HepG2 (cell line): ENCODE results near the gene TNFSF12. TPM values are rescaled to one million over a fixed set of nuclear protein-coding genes. Genes with fewer than 3 reads are reported as not detected.

Experiments used
- ATAC-seq: fragments of 200-7000 bp; cut with Tn5 transposase; 3 replicates; pipeline ENCODE4 v1.9.1; 2020; ENCODE audit warnings: mild to moderate bottlenecking, moderate library complexity
- BruUV-seq: library from RNA; stranded (reverse); fragments of 400-500 nt; replicated peaks from 2 replicates; lab custom pipeline; 2021; lab: Mats Ljungman, UMichigan
- CTCF ChIA-PET: fragments of 300-600 bp; formaldehyde crosslinking; extraction: SDS; loops from one replicate; lab custom pipeline; 2021; ENCODE audit warnings: low total read pairs, inconsistent platforms, low intra/inter-chr PET ratio; lab: Yijun Ruan, JAX
- POLR2A ChIA-PET: fragments of 350-600 bp; sonication (Branson Sonifier 250); formaldehyde crosslinking; loops from one replicate; lab custom pipeline; 2020; ENCODE audit warnings: antibody characterized with exemption, inconsistent platforms; lab: Yijun Ruan, JAX
- DNase-seq: peaks from one replicate; pipeline ENCODE4 v3.0.0-alpha.2; 2015; ENCODE audit warnings: low spot score
- FAIRE-seq: peaks from 3 replicates; lab custom pipeline; 2011; peaks lifted over from hg19 to GRCh38; lab: Jason Lieb, UNC
- H2AFZ ChIP-seq: one replicate; pipeline ENCODE4 v1.6.1; 2011; ENCODE audit warnings: low read length, inconsistent platforms
- H3K27ac ChIP-seq: fragments of 300-600 bp; 3 replicates; pipeline ENCODE4 v1.8.0; 2011; ENCODE audit warnings: mixed run types, mild to moderate bottlenecking, mixed read lengths, low read length, inconsistent platforms; ENCODE audit not compliant: insufficient read depth; ENCODE audit errors: extremely low read length
- H3K27me3 ChIP-seq, 2 experiments: fragments of 200-600 bp in 1 of 2; 2 replicates in 1 of 2; 3 replicates in 1 of 2; pipeline versions ENCODE4 v1.6.0 to v1.8.0; 2011; ENCODE audit warnings: low read length in 2 of 2, mild to moderate bottlenecking in 2 of 2, moderate library complexity in 2 of 2, inconsistent platforms in 1 of 2; ENCODE audit not compliant: insufficient read depth in 2 of 2, control insufficient read depth in 1 of 2
- H3K36me3 ChIP-seq, 2 experiments: fragments of 200-600 bp in 1 of 2; replicated peaks in 1 of 2; 2 replicates in 1 of 2; 3 replicates in 1 of 2; pipeline versions ENCODE4 v1.5.1 to v1.8.0; 2011; ENCODE audit warnings: low read length in 2 of 2, inconsistent platforms in 1 of 2; ENCODE audit not compliant: insufficient read depth in 2 of 2, control insufficient read depth in 1 of 2
- H3K4me1 ChIP-seq: 2 replicates; pipeline ENCODE4 v1.5.1; 2012; ENCODE audit warnings: low read length, inconsistent platforms; ENCODE audit not compliant: insufficient read depth
- H3K4me2 ChIP-seq: 2 replicates; pipeline ENCODE4 v1.6.0; 2011; ENCODE audit warnings: low read depth, low read length, inconsistent platforms
- H3K4me3 ChIP-seq, 3 experiments: fragments of 200-600 bp in 1 of 3; sonication (generic), shearing (Covaris generic) in 1 of 3; replicated peaks in 1 of 3; 2 replicates each; pipeline ENCODE4 v1.5.1; 2011 to 2016; ENCODE audit warnings: low read length in 3 of 3, inconsistent platforms in 2 of 3, low read depth in 2 of 3, mild to moderate bottlenecking in 2 of 3, control low read depth in 1 of 3, mixed read lengths in 1 of 3; ENCODE audit not compliant: insufficient read depth in 1 of 3
- H3K79me2 ChIP-seq: one replicate; pipeline ENCODE4 v1.6.1; 2011; ENCODE audit warnings: low read length, inconsistent platforms; ENCODE audit not compliant: insufficient read depth
- H3K9ac ChIP-seq: 2 replicates; pipeline ENCODE4 v1.6.0; 2011; ENCODE audit warnings: mild to moderate bottlenecking, low read depth, low read length, inconsistent platforms; ENCODE audit not compliant: insufficient read depth
- H3K9me3 ChIP-seq: 2 replicates; pipeline ENCODE4 v1.5.1; 2012; ENCODE audit warnings: mild to moderate bottlenecking, low read length
- H4K20me1 ChIP-seq: 2 replicates; pipeline ENCODE4 v1.6.0; 2011; ENCODE audit warnings: inconsistent platforms, mild to moderate bottlenecking, low read length, moderate library complexity; ENCODE audit not compliant: insufficient read depth
- AGO1 ChIP-seq: fragments of 200-400 bp; formaldehyde crosslinking; IDR thresholded peaks from 2 replicates; pipeline ENCODE4 v1.6.1; 2017; ENCODE audit warnings: mild to moderate bottlenecking, low read depth, low read length, moderate library complexity; ENCODE audit not compliant: poor library complexity, severe bottlenecking
- ELF3 ChIP-seq: IDR thresholded peaks from 2 replicates; pipeline ENCODE4 v1.6.1; 2016; ENCODE audit warnings: missing genetic modification reagents, missing compliant biosample characterization
- FOXO4 ChIP-seq: sonication (generic); formaldehyde crosslinking; conservative IDR thresholded peaks from 2 replicates; pipeline ENCODE4 v1.8.1; 2023; ENCODE audit warnings: missing genetic modification reagents
- JUN ChIP-seq: sonication (generic); formaldehyde crosslinking; IDR thresholded peaks from 2 replicates; pipeline ENCODE4 v1.4.0; 2020; ENCODE audit warnings: mild to moderate bottlenecking, missing genetic modification reagents
- TARDBP ChIP-seq: sonication (generic); formaldehyde crosslinking; IDR thresholded peaks from 2 replicates; pipeline ENCODE4 v1.8.0; 2022; ENCODE audit warnings: mild to moderate bottlenecking, missing genetic modification reagents
- TBL1XR1 ChIP-seq: fragments of 150-350 bp; IDR thresholded peaks from 2 replicates; pipeline ENCODE4 v1.6.1; 2014; ENCODE audit warnings: borderline replicate concordance, low read length; ENCODE audit not compliant: partially characterized antibody
- TP53 ChIP-seq: sonication (generic); formaldehyde crosslinking; conservative IDR thresholded peaks from 2 replicates; pipeline ENCODE4 v1.4.0; 2020; ENCODE audit warnings: missing genetic modification reagents
- ZBTB46 ChIP-seq: sonication (generic); formaldehyde crosslinking; IDR thresholded peaks from 2 replicates; pipeline ENCODE4 v1.4.0; 2020; ENCODE audit warnings: mild to moderate bottlenecking, missing genetic modification reagents, borderline replicate concordance
- ZFAT ChIP-seq: sonication (generic); formaldehyde crosslinking; conservative IDR thresholded peaks from 2 replicates; pipeline ENCODE4 v1.8.1; 2023; ENCODE audit warnings: missing genetic modification reagents, inconsistent platforms
- ZGPAT ChIP-seq: IDR thresholded peaks from 2 replicates; pipeline ENCODE4 v1.6.1; 2016; ENCODE audit warnings: mild to moderate bottlenecking
- ZNF292 ChIP-seq: sonication (generic); formaldehyde crosslinking; IDR thresholded peaks from 2 replicates; pipeline ENCODE4 v1.8.1; 2022; ENCODE audit warnings: mild to moderate bottlenecking, low read depth, missing genetic modification reagents, borderline replicate concordance
- ZNF549 ChIP-seq: sonication (generic); formaldehyde crosslinking; IDR thresholded peaks from 2 replicates; pipeline ENCODE4 v1.5.0; 2020; ENCODE audit warnings: missing genetic modification reagents
- ZNF780A ChIP-seq: sonication (generic); formaldehyde crosslinking; IDR thresholded peaks from 2 replicates; pipeline ENCODE4 v1.8.0; 2022; ENCODE audit warnings: mild to moderate bottlenecking, missing genetic modification reagents, moderate library complexity
- ZNF816 ChIP-seq: sonication (generic); formaldehyde crosslinking; IDR thresholded peaks from 2 replicates; pipeline ENCODE4 v1.8.0; 2022; ENCODE audit warnings: missing genetic modification reagents, mild to moderate bottlenecking, borderline replicate concordance
- ZSCAN25 ChIP-seq: sonication (generic); formaldehyde crosslinking; IDR thresholded peaks from 2 replicates; pipeline ENCODE4 v1.8.0; 2022; ENCODE audit warnings: mild to moderate bottlenecking, missing genetic modification reagents
- WGBS: methylation state at CpG from one replicate; pipeline ENCODE4 v1.1.6; 2017; ENCODE audit warnings: low lambda C conversion rate; 5-methylcytosine and 5-hydroxymethylcytosine counted together
- in situ Hi-C: cut with HindIII; loops from 2 replicates; pipeline ENCODE4 v1.10.0; 2017; ENCODE audit warnings: low pct_unique_long_range_greater_than_20kb; ENCODE audit not compliant: extremely low pct_ligation_motif_present
- intact Hi-C: fragments of 100-400 bp; cut with micrococcal nuclease; formaldehyde crosslinking; loops from one replicate; pipeline ENCODE4 v1.10.0; 2022; ENCODE audit not compliant: unreplicated experiment
- polyA plus RNA-seq, 8 experiments: library from polyadenylated mRNA; depleted of rRNA in 3 of 8; stranded (reverse) in 7 of 8; unstranded in 1 of 8; fragments of >200 nt; fragmentation: Illumina TruSeq in 4 of 8; extraction: Trizol in 4 of 8; gene quantifications; 2 replicates each; pipeline versions ENCODE4 v1.2.1 to v1.2.3, GENCODE V29; 2011 to 2016; ENCODE audit warnings: low read depth in 4 of 8, missing spikeins in 1 of 8, mixed read lengths in 1 of 8; ENCODE audit not compliant: insufficient read depth in 1 of 8
- total RNA-seq, 5 experiments: library from RNA; depleted of rRNA; stranded (reverse); fragments of >200 nt; fragmentation: Illumina TruSeq; extraction: Trizol; gene quantifications; 2 replicates each; pipeline ENCODE4 v1.2.3, GENCODE V29; 2016; ENCODE audit warnings: low read depth in 1 of 5

Gene TNFSF12
- total and polyA plus RNA-seq, 2 of the 13 experiments (the other 11 are each of a cell fraction or from before 2014, with no cell fraction given), result 0.93 to 7.2 TPM

GRCh38 chr17:7579001-7579833 is 30.4 kb downstream of the TNFSF12 start, which contains the start of gene CD68 (continued):
- peak; percentile 57; the same call in 1 of the 2 replicates for TF ChIP-seq ZNF780A (CRISPR knock-in tag)
- TF ChIP-seq ZNF292 (CRISPR knock-in tag), result peak; percentile 18; the same call in 1 of the 2 replicates
- TF ChIP-seq ZNF549 (CRISPR knock-in tag), result no peak
- TF ChIP-seq ZFAT (CRISPR knock-in tag), result no peak
- peak; percentile 48 for TF ChIP-seq TBL1XR1

GRCh38 chr17:7579834-7580603 is 31.2 kb downstream of the TNFSF12 start:
- 66% methylated on average over 11 of the region's 12 CpGs for WGBS
- H3K4me2 ChIP-seq, result peak overlapping the region; percentile 72
- H3K9me3 ChIP-seq, result no peaks in the 10 kb centered on the region
- peak overlapping the region; percentile 88 for H3K27ac ChIP-seq
- H4K20me1 ChIP-seq, result peaks cover 43% of the 10 kb centered on the region
- H3K27me3 ChIP-seq, result no peaks in the 10 kb centered on the region; a peak in 1 of 5 replicates
- in situ Hi-C loops (loop anchor here (10.0 kb wide), 1 partner anchor 265 kb away; no protein-coding TSS in a partner anchor), intact Hi-C loops (no loop called here)
- H3K4me1 ChIP-seq, result peaks cover 82% of the 10 kb centered on the region
- H3K4me3 ChIP-seq, result peak overlapping the region in 2 of 3 experiments; percentile 17 to 58; a peak in 4 of 6 replicates
- H2AFZ ChIP-seq, result no peak overlapping the region
- ATAC-seq (peak; percentile 2), DNase-seq (no peak), FAIRE-seq (no peak)
- peaks cover 40% of the 10 kb centered on the region for H3K79me2 ChIP-seq
- peak overlapping the region; percentile 75 for H3K9ac ChIP-seq
- no TSS peak for BruUV-seq
- peaks cover 8 to 39% of the 10 kb centered on the region in 2 experiments for H3K36me3 ChIP-seq
- ChIA-PET CTCF (no interaction called here), POLR2A (interaction anchor here (0.7 to 3.6 kb wide), 19 partner anchors 8 to 544 kb away, joined by 3 to 37 read pairs (median 4); partner anchors contain the start of genes CHRNB1, FXR2, POLR2A and SAT2)
- no peak for TF ChIP-seq ZNF816
- no peak for TF ChIP-seq JUN (CRISPR knock-in tag)
- peak; percentile 95 for TF ChIP-seq AGO1
- TF ChIP-seq ZBTB46, result no peak
- TF ChIP-seq ELF3 (CRISPR knock-in tag), result no peak
- TF ChIP-seq ZSCAN25 (CRISPR knock-in tag), result no peak
- no peak for TF ChIP-seq TARDBP (CRISPR knock-in tag)
- no peak for TF ChIP-seq TP53
- TF ChIP-seq FOXO4 (CRISPR knock-in tag), result 0 out of 2 replicates have a peak, but pooled peaks have one; percentile 55
- TF ChIP-seq ZGPAT (CRISPR knock-in tag), result no peak
